Endothelial cell of umbilical vein (primary cell): ENCODE measurements around the gene OBP2B. TPM values are rescaled to one million over a fixed set of nuclear protein-coding genes. Genes with fewer than 3 reads are reported as not detected.

Source experiments
- BruUV-seq: library from RNA; stranded (reverse); fragments of 400-500 nt; replicated peaks from 2 replicates; lab custom pipeline; 2021; lab: Mats Ljungman, UMichigan
- CTCF ChIA-PET: fragments of 300-600, 350-600 bp; sonication (Branson Sonifier 250); formaldehyde crosslinking; loops from one replicate; lab custom pipeline; 2021; ENCODE audit warnings: antibody characterized with exemption, inconsistent platforms; lab: Charles Lee
- POLR2A ChIA-PET: fragments of 300-600, 350-600 bp; sonication (Branson Sonifier 250); formaldehyde crosslinking; loops from one replicate; lab custom pipeline; 2021; ENCODE audit warnings: antibody characterized with exemption, inconsistent platforms; lab: Charles Lee
- DNase-seq: peaks from one replicate; pipeline ENCODE4 v3.0.0-alpha.2; 2011; ENCODE audit warnings: low read depth, low spot score
- FAIRE-seq: peaks from 2 replicates; lab custom pipeline; 2011; peaks lifted over from hg19 to GRCh38; lab: Jason Lieb, UNC
- H2AFZ ChIP-seq: 2 replicates; pipeline ENCODE4 v1.6.0; 2012; ENCODE audit warnings: low read depth, low read length, control low read depth, inconsistent platforms
- H3K27ac ChIP-seq: 2 replicates; pipeline ENCODE4 v1.5.1; 2011; ENCODE audit warnings: low read depth, mild to moderate bottlenecking, control low read depth, low read length, moderate library complexity; ENCODE audit not compliant: insufficient read depth
- H3K27me3 ChIP-seq, 2 experiments: 2 replicates each; pipeline versions ENCODE4 v1.6.0 to v1.6.1; 2011; ENCODE audit warnings: low read length in 2 of 2, mixed read lengths in 1 of 2; ENCODE audit not compliant: control insufficient read depth in 2 of 2, insufficient read depth in 2 of 2
- H3K36me3 ChIP-seq, 2 experiments: 2 replicates in 1 of 2; 3 replicates in 1 of 2; pipeline ENCODE4 v1.5.1; 2011; ENCODE audit warnings: low read length in 2 of 2, mild to moderate bottlenecking in 1 of 2, moderate library complexity in 1 of 2; ENCODE audit not compliant: control insufficient read depth in 2 of 2, insufficient read depth in 2 of 2; ENCODE audit errors: extremely low read depth in 1 of 2
- H3K4me1 ChIP-seq: 3 replicates; pipeline ENCODE4 v1.5.1; 2011; ENCODE audit warnings: mild to moderate bottlenecking, low read length; ENCODE audit not compliant: control insufficient read depth, insufficient read depth; ENCODE audit errors: extremely low read depth
- H3K4me2 ChIP-seq: 2 replicates; pipeline ENCODE4 v1.6.1; 2011; ENCODE audit warnings: low read length, control low read depth, mixed read lengths; ENCODE audit not compliant: insufficient read depth
- H3K4me3 ChIP-seq, 3 experiments: fragments of 200-600 bp in 1 of 3; sonication (generic), shearing (Covaris generic) in 1 of 3; replicated peaks in 1 of 3; 2 replicates each; pipeline ENCODE4 v1.5.1; 2011 to 2016; ENCODE audit warnings: control low read depth in 3 of 3, low read length in 3 of 3, mild to moderate bottlenecking in 2 of 3, inconsistent platforms in 1 of 3, low read depth in 1 of 3, moderate library complexity in 1 of 3; ENCODE audit not compliant: insufficient read depth in 1 of 3
- H3K79me2 ChIP-seq: 2 replicates; pipeline ENCODE4 v1.6.0; 2012; ENCODE audit warnings: low read length, inconsistent platforms; ENCODE audit not compliant: control insufficient read depth, insufficient read depth
- H3K9ac ChIP-seq: replicated peaks from 2 replicates; pipeline ENCODE3; 2011; ENCODE audit warnings: low read length, control low read depth; ENCODE audit not compliant: insufficient read depth; ENCODE audit errors: extremely low read depth
- H3K9me1 ChIP-seq: replicated peaks from 3 replicates; pipeline ENCODE4 v1.6.0; 2011; ENCODE audit warnings: mild to moderate bottlenecking, low read length; ENCODE audit not compliant: control insufficient read depth, insufficient read depth; ENCODE audit errors: extremely low read depth
- H3K9me3 ChIP-seq: replicated peaks from 2 replicates; pipeline ENCODE4 v1.5.1; 2012; ENCODE audit warnings: low read length, inconsistent platforms; ENCODE audit not compliant: control insufficient read depth, insufficient read depth
- H4K20me1 ChIP-seq: replicated peaks from 2 replicates; pipeline ENCODE3; 2011; ENCODE audit warnings: mild to moderate bottlenecking, low read length; ENCODE audit not compliant: control insufficient read depth, insufficient read depth; ENCODE audit errors: extremely low read depth
- CTCF ChIP-seq, 2 donors: IDR thresholded peaks; 1 replicate in 1 of 2; 2 replicates in 1 of 2; pipeline ENCODE4 v1.5.1; 2011; ENCODE audit warnings: low read length in 2 of 2, mild to moderate bottlenecking in 2 of 2, moderate library complexity in 2 of 2, control low read depth in 1 of 2, inconsistent platforms in 1 of 2, low read depth in 1 of 2; ENCODE audit not compliant: insufficient read depth in 1 of 2; ENCODE audit errors: extremely low read depth in 1 of 2
- EZH2 ChIP-seq: IDR thresholded peaks from 2 replicates; pipeline ENCODE4 v1.6.1; 2012; ENCODE audit warnings: borderline replicate concordance, low read depth, mild to moderate bottlenecking, moderate library complexity, low read length, inconsistent platforms; ENCODE audit not compliant: severe bottlenecking
- FOS ChIP-seq: IDR thresholded peaks from 2 replicates; pipeline ENCODE4 v1.6.1; 2011; ENCODE audit warnings: mild to moderate bottlenecking, low read length, moderate library complexity, borderline replicate concordance; ENCODE audit not compliant: insufficient read depth
- GATA2 ChIP-seq: IDR thresholded peaks from 2 replicates; pipeline ENCODE4 v1.7.0; 2011; ENCODE audit warnings: low read depth, mild to moderate bottlenecking, moderate library complexity, mixed read lengths, low read length; ENCODE audit not compliant: insufficient read length, insufficient read depth
- MAX ChIP-seq: IDR thresholded peaks from 2 replicates; pipeline ENCODE4 v1.6.1; 2011; ENCODE audit not compliant: insufficient read depth, insufficient read length
- MYC ChIP-seq: IDR thresholded peaks from one replicate; pipeline ENCODE4 v1.6.1; 2011; ENCODE audit warnings: mild to moderate bottlenecking, low read depth, low read length
- POLR2A ChIP-seq: IDR thresholded peaks from 2 replicates; pipeline ENCODE4 v1.6.1; 2012; ENCODE audit warnings: low read depth, mild to moderate bottlenecking, control low read depth, low read length
- POLR2AphosphoS5 ChIP-seq: IDR thresholded peaks from 2 replicates; pipeline ENCODE4 v1.6.1; 2012; ENCODE audit warnings: low read depth, mild to moderate bottlenecking, control low read depth, low read length, moderate library complexity; ENCODE audit not compliant: insufficient read depth
- dilution Hi-C: fragments of 300-500 bp; cut with MboI; formaldehyde crosslinking; loops from one replicate; pipeline ENCODE4 v1.15.0; 2019; ENCODE audit warnings: low sequenced_read_pairs; ENCODE audit not compliant: extremely low pct_ligation_motif_present
- intact Hi-C: fragments of 100-400 bp; cut with micrococcal nuclease; formaldehyde crosslinking; loops from one replicate; pipeline ENCODE4 v1.10.0; 2022
- polyA plus RNA-seq, 4 experiments: library from polyadenylated mRNA; depleted of rRNA in 3 of 4; stranded (reverse) in 3 of 4; unstranded in 1 of 4; fragments of >200 nt; gene quantifications; 2 replicates each; pipeline versions ENCODE4 v1.2.1 to v1.2.3, GENCODE V29; 2011 to 2012; ENCODE audit warnings: missing spikeins in 1 of 4
- total RNA-seq: library from RNA; stranded (reverse); gene quantifications from 2 replicates; pipeline ENCODE4 v1.2.3, GENCODE V29; 2021

OBP2B gene
- total and polyA plus RNA-seq, 2 donors (not counting 3 experiments of a cell fraction or from before 2014, with no cell fraction given): not detected

- H3K4me3 ChIP-seq: no peak overlapping the region
- no TSS peak for BruUV-seq
- dilution Hi-C loops (no loop called here), intact Hi-C loops (no loop called here)
- no peaks in the 10 kb centered on the region for H3K79me2 ChIP-seq
- no peaks in the 10 kb centered on the region for H4K20me1 ChIP-seq
- no peaks in the 10 kb centered on the region for H3K4me1 ChIP-seq
- H2AFZ ChIP-seq: no peak overlapping the region
- no peaks in the 10 kb centered on the region for H3K36me3 ChIP-seq
- ChIA-PET CTCF (no interaction called here), POLR2A (no interaction called here)
- FAIRE-seq: no peak
- H3K9ac ChIP-seq: no peak overlapping the region
- H3K9me1 ChIP-seq: no peaks in the 10 kb centered on the region
- peaks cover 0 to 4% of the 10 kb centered on the region in 2 experiments for H3K27me3 ChIP-seq
- no peaks in the 10 kb centered on the region for H3K9me3 ChIP-seq
- H3K4me2 ChIP-seq: no peak overlapping the region
- no peak overlapping the region for H3K27ac ChIP-seq
- no peak for DNase-seq
- TF ChIP-seq MAX: no peak
- TF ChIP-seq EZH2: no peak
- no peak for TF ChIP-seq FOS
- no peak for TF ChIP-seq POLR2AphosphoS5
Observed at GRCh38 chr9:133227242-133227860, 18.3 kb upstream of the OBP2B start.

DNA sequence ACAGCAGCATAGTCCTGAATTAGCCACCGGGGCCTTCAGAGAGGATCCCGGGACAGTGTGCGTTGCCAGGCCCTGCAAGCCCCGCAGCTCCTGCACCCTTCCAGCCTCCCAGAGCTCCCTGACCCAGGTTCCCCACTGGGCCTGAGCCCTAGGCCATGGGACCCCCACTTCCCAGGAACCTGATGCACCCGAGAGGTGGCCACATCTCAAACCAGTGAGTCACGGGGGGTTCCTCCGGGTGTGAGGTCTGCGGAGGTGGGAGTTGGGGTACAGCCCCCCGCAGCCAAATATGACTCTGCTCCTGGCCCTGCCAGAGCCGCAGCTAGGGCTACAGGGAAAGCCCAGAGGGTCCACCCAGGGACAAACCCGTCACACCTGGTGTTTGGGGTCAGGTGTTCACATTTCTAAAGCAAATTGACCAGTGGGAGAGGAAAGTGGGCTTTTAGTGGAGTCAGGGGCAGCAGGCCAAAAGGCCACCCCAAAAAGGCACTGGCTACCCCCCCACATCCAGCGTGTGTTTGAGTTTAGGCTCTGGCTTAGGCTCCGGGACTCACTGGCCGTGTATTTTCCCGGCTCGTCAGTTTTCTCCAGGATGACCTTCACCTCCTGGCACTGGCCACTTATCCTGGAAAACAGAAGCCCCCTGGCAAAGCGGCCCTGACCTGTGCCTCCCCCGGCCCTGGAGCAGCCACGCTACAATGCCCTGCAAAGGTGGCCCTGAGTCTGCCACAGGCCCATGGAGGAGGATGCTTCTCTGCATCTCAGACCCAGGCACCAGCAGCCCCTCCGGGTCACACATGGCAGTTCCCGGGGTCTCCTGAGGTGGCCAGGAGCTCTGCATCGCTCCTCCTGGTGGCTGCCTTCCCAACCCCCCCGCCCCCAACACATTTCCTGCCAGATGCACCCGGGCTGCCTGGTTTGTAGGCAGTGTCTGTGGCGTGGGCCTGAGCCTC is 17.4 kb upstream of the OBP2B start:
- H3K27me3 ChIP-seq: peaks cover 0 to 4% of the 10 kb centered on the region in 2 experiments
- no peaks in the 10 kb centered on the region for H3K9me3 ChIP-seq
- dilution Hi-C loops: no loop called here
- no peak overlapping the region for H2AFZ ChIP-seq
- no peak for FAIRE-seq
- H3K4me2 ChIP-seq: no peak overlapping the region
- no peak overlapping the region for H3K27ac ChIP-seq
- DNase-seq: no peak
- H3K9ac ChIP-seq: no peak overlapping the region
- no peaks in the 10 kb centered on the region for H4K20me1 ChIP-seq
- POLR2A ChIA-PET: no interaction called here
- intact Hi-C loops: no loop called here
- TF ChIP-seq POLR2A: no peak
- TF ChIP-seq FOS: no peak
- no peak for TF ChIP-seq MAX
- TF ChIP-seq GATA2: no peak
- no peak for TF ChIP-seq CTCF (IDR thresholded peaks at IDR 0.05; ENCODE audit: extremely low read depth in 1 of 2, insufficient read depth in 1 of 2, low read depth in 1 of 2, low read length in 2 of 2)
- TF ChIP-seq MYC: no peak
- no peak for TF ChIP-seq POLR2AphosphoS5
- no peak for TF ChIP-seq EZH2
- no peaks in the 10 kb centered on the region for H3K36me3 ChIP-seq
- no peak overlapping the region for H3K4me3 ChIP-seq
- CTCF ChIA-PET: no interaction called here
- H3K4me1 ChIP-seq: no peaks in the 10 kb centered on the region
- BruUV-seq: no TSS peak
- no peaks in the 10 kb centered on the region for H3K9me1 ChIP-seq
- no peaks in the 10 kb centered on the region for H3K79me2 ChIP-seq
